CD4-positive, CD25-positive, alpha-beta regulatory T cell (primary cell): ENCODE measurements around the gene BCL7B. TPM values are rescaled to one million over a fixed set of nuclear protein-coding genes. Genes with fewer than 3 reads are reported as not detected.
A peak's percentile ranks its signal among the peaks of the same experiment; 100 is the strongest.
"Not testable (repeated sequence)": the region's sequence is repeated elsewhere in the genome, so short reads cannot be mapped to it uniquely, and the experiment has no call there.

ENCODE experiments used
- ATAC-seq, 2 donors: fragments of 150-1000 bp; cut with Tn5 transposase; one replicate each; pipeline ENCODE4 v1.10.0; 2021; ENCODE audit warnings: low read depth in 2 of 2, moderate number of reproducible peaks in 2 of 2, moderate library complexity in 1 of 2
- DNase-seq, 3 donors: peaks; one replicate each; pipeline versions ENCODE4 v3.0.0 to v3.0.0-alpha.2; 2012 to 2022; ENCODE audit warnings: mixed read lengths in 1 of 3
- H3K27ac ChIP-seq: one replicate; pipeline ENCODE4 v1.7.0; 2013; ENCODE audit warnings: mild to moderate bottlenecking, low read length; ENCODE audit not compliant: insufficient read depth, poor library complexity, severe bottlenecking
- H3K27me3 ChIP-seq: one replicate; pipeline ENCODE4 v1.7.0; 2013; ENCODE audit warnings: low read length; ENCODE audit not compliant: control insufficient read depth, insufficient read depth
- H3K36me3 ChIP-seq: one replicate; pipeline ENCODE4 v1.7.0; 2013; ENCODE audit warnings: mild to moderate bottlenecking, low read length, moderate library complexity; ENCODE audit not compliant: control insufficient read depth, insufficient read depth
- H3K4me1 ChIP-seq: 2 replicates; pipeline ENCODE4 v1.7.0; 2013; ENCODE audit warnings: mild to moderate bottlenecking, low read length; ENCODE audit not compliant: insufficient read depth, control insufficient read depth, poor library complexity, severe bottlenecking
- H3K4me3 ChIP-seq: one replicate; pipeline ENCODE4 v1.7.0; 2013; ENCODE audit warnings: low read depth, mild to moderate bottlenecking, low read length, moderate library complexity
- H3K9me3 ChIP-seq, 2 experiments: 1 replicate in 1 of 2; 2 replicates in 1 of 2; pipeline ENCODE4 v1.7.0; 2013; ENCODE audit warnings: low read length in 2 of 2, mild to moderate bottlenecking in 1 of 2, moderate library complexity in 1 of 2; ENCODE audit not compliant: control insufficient read depth in 2 of 2
- H3K27ac Mint-ChIP-seq, 3 donors: one replicate each; pipeline ENCODE4 v1.8.0; 2020 to 2022; ENCODE audit warnings: mild to moderate bottlenecking in 3 of 3, mixed read lengths in 3 of 3, moderate library complexity in 2 of 3
- H3K27me3 Mint-ChIP-seq: one replicate; pipeline ENCODE4 v1.8.0; 2022; ENCODE audit warnings: mild to moderate bottlenecking, mixed read lengths
- H3K36me3 Mint-ChIP-seq: one replicate; pipeline ENCODE4 v1.8.0; 2020; ENCODE audit warnings: mixed read lengths
- H3K4me1 Mint-ChIP-seq, 4 donors: one replicate each; pipeline ENCODE4 v1.8.0; 2020 to 2022; ENCODE audit warnings: mixed read lengths in 4 of 4, mild to moderate bottlenecking in 1 of 4
- H3K4me3 Mint-ChIP-seq, 4 donors: one replicate each; pipeline ENCODE4 v1.8.0; 2020 to 2022; ENCODE audit warnings: mild to moderate bottlenecking in 4 of 4, mixed read lengths in 4 of 4, moderate library complexity in 3 of 4
- H3K9me3 Mint-ChIP-seq, 7 donors: one replicate each; pipeline ENCODE4 v1.8.0; 2020 to 2022; ENCODE audit warnings: mixed read lengths in 7 of 7, mild to moderate bottlenecking in 3 of 7, moderate library complexity in 2 of 7
- polyA plus RNA-seq, 4 donors: library from polyadenylated mRNA; unstranded; fragments of 300-500 nt; fragmentation: Illumina TruSeq; gene quantifications; one replicate each; pipeline ENCODE4 v1.2.3, GENCODE V29; 2021
- total RNA-seq: library from RNA; stranded (reverse); gene quantifications from one replicate; pipeline ENCODE4 v1.2.3, GENCODE V29; 2022

The BCL7B gene
- total and polyA plus RNA-seq, 5 donors from 2014 or later, result 78.9 to 126 (median 92.7) TPM

DNA sequence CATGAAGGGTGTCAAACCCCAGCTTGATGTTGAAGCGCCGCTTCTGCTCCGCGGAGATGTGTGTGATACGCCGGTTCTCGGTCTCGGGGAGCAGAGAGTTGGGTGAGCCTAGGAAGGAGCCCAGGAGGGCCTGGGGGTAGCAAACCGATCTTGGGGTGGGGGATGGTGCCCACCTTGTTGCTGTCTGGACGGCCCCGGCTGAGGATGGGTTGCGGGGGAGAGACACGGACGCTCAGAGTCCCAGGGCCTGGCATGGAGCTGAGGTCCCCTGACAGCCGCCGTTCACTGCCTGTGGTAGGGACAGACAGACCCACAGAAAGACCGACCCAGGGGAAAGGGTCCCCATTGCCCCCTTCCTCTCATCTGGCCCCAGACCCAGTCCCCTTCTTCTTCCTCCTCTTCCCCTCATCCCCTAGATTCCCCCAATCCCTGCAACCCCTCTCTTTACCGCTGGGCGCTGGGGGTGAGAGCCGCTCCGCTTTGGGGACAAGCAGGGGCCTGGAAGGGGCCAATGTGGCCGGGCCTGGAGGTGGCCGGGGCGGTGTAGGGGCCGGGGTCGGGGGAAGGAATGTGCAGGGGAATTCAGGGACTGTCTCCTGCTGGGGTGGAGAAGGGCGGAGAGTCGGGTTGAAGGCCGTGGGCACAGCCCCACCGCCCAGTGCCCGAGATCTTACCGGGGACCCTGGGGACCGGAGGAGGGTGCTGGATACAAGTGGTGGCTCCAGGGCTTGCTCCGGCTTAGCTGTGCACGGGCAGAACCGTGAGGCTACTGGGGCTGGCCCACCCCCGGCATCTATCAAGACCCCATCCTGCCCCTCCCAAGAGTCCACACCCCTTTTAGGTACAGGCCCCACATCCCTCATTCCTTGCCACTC lies 38.9 kb upstream of the BCL7B start:
- Mint-ChIP-seq H3K9me3 (peaks cover 0 to 5% (median 0%) of the 10 kb centered on the region in 7 donors), H3K27me3 (peaks cover 16% of the 10 kb centered on the region), H3K36me3 (peaks cover 4% of the 10 kb centered on the region), H3K4me1 (no peaks in the 10 kb centered on the region), H3K4me3 (no peak overlapping the region), H3K27ac (no peak overlapping the region)
- no peak for ATAC-seq
- Histone ChIP-seq H3K27me3 (no peaks in the 10 kb centered on the region), H3K4me1 (no peaks in the 10 kb centered on the region), H3K27ac (no peak overlapping the region), H3K4me3 (no peak overlapping the region), H3K36me3 (no peaks in the 10 kb centered on the region), H3K9me3 (no peaks in the 10 kb centered on the region)
- DNase-seq, result no peak

GRCh38 chr7:73595358-73595757 lies 37.9 kb upstream of the BCL7B start:
- H3K4me1 ChIP-seq, result no peaks in the 10 kb centered on the region
- no peaks in the 10 kb centered on the region for H3K4me1 Mint-ChIP-seq
- ATAC-seq (no peak), DNase-seq (no peak)
- peaks cover 16% of the 10 kb centered on the region for H3K27me3 Mint-ChIP-seq
- no peak overlapping the region for H3K4me3 Mint-ChIP-seq
- peaks cover 0 to 5% (median 0%) of the 10 kb centered on the region in 7 donors for H3K9me3 Mint-ChIP-seq
- no peaks in the 10 kb centered on the region for H3K36me3 ChIP-seq
- no peaks in the 10 kb centered on the region for H3K9me3 ChIP-seq
- H3K27me3 ChIP-seq, result no peaks in the 10 kb centered on the region
- no peak overlapping the region for H3K27ac Mint-ChIP-seq
- H3K4me3 ChIP-seq, result no peak overlapping the region
- no peak overlapping the region for H3K27ac ChIP-seq
- H3K36me3 Mint-ChIP-seq, result peaks cover 4% of the 10 kb centered on the region

DNA sequence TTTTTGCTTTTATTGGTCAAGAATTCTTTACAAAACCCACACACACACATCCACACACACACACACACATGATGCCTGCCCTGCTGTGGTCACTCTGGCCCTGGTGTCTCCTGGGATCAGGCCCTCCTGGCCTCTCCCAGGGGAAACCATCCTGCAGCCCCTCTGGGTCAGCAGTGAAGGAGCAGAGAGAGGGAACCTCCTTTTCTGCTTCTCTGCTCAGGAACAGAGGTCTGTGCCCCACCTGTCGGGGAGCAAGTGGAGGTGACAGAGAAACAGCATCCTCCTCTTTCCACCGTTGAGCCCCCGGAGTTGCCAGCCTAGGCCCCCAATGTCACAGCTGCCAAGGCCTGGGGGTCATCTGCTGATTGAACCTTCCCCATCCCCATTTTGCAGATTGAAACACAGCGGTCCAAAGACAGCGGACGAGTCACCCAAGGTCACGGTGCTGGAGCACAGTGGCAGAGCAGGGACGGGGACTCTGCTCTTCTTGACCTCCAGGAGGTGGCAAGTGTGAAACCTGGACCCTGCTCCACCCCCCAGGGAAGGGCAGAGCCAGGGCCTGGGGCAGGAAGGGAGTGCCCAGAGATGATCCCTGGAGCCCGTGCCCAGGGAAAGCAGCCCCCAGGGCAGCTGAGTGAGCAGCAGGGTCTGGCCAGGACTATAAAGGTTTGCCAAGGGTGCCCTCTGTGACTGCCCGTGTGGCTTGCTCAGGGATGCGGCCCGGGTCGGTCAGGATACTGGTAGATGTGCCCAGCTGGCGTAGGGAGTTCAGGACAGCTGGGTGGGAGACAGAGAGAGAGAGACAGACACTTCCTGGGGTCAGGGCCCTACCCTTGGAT lies 35.9 kb upstream of the BCL7B start:
- Mint-ChIP-seq H3K9me3 (peaks cover 0 to 5% (median 0%) of the 10 kb centered on the region in 7 donors), H3K4me3 (no peak overlapping the region), H3K27ac (peak overlapping the region in 1 of 3 donors; percentile 31), H3K4me1 (no peaks in the 10 kb centered on the region), H3K27me3 (peaks cover 11% of the 10 kb centered on the region), H3K36me3 (peaks cover 4% of the 10 kb centered on the region)
- Histone ChIP-seq H3K4me1 (no peaks in the 10 kb centered on the region), H3K9me3 (no peaks in the 10 kb centered on the region), H3K27me3 (no peaks in the 10 kb centered on the region), H3K27ac (no peak overlapping the region), H3K4me3 (no peak overlapping the region), H3K36me3 (no peaks in the 10 kb centered on the region)
- no peak for ATAC-seq
- no peak for DNase-seq

DNA sequence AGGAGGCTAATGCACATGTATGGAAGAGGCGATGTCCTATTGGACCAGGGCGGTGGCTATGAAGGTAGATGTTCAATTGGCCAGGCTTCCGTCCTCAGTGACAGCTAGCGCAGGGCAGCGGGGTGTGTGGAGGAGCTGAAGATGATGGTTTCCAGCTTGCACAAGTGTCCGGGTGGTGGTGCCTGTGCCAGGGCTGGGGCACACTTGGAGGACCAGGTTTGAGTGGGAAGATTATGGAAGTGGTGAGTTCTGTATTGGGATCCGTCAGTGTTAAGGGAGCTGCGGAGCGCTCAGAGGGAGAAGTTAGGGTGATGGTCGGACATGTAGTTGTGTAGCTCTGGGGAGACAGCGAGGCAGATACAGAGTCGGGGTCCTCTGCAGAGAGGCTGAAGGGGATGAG lies 29.4 kb upstream of the BCL7B start:
- no peaks in the 10 kb centered on the region for H3K27me3 Mint-ChIP-seq
- Histone ChIP-seq H3K36me3 (no peaks in the 10 kb centered on the region), H3K27me3 (no peaks in the 10 kb centered on the region), H3K4me3 (no peak overlapping the region), H3K27ac (no peak overlapping the region), H3K4me1 (no peaks in the 10 kb centered on the region), H3K9me3 (no peaks in the 10 kb centered on the region)
- H3K27ac Mint-ChIP-seq, result no peak overlapping the region
- DNase-seq (no peak), ATAC-seq (no peak)
- H3K36me3 Mint-ChIP-seq, result no peaks in the 10 kb centered on the region
- H3K4me3 Mint-ChIP-seq, result no peak overlapping the region
- peaks cover 0 to 11% (median 3%) of the 10 kb centered on the region in 4 donors for H3K4me1 Mint-ChIP-seq
- no peaks in the 10 kb centered on the region for H3K9me3 Mint-ChIP-seq

DNA sequence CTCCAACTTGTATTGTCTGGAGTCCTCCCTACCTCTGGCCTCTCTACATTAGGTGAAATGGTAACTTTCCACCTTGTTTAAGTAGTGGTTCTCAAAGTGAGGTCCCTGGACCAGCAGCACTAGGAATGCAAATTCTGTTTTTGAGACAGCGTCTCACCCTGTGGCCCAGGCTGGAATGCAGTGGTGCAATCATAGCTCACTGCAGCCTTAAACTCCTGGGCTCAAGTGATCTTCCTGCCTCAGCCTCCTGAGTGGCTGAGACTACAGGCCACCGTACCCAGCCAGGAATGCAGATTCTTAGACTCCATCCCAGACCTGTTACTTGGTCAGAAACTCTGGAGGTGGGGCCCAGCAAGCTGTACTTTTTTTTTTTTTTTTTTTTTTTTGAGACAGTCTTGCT lies 27.7 kb upstream of the BCL7B start:
- H3K27ac ChIP-seq, result no peak overlapping the region
- DNase-seq, result no peak
- H3K36me3 Mint-ChIP-seq, result no peaks in the 10 kb centered on the region

GRCh38 chr7:73582664-73583202 lies 25.2 kb upstream of the BCL7B start:
- Mint-ChIP-seq H3K9me3 (no peaks in the 10 kb centered on the region), H3K27me3 (no peaks in the 10 kb centered on the region), H3K4me1 (peaks cover 0 to 19% (median 8%) of the 10 kb centered on the region in 4 donors), H3K4me3 (no peak overlapping the region), H3K36me3 (no peaks in the 10 kb centered on the region), H3K27ac (no peak overlapping the region)
- H3K36me3 ChIP-seq, result no peaks in the 10 kb centered on the region
- no peaks in the 10 kb centered on the region for H3K27me3 ChIP-seq
- no peak for DNase-seq
- no peaks in the 10 kb centered on the region for H3K9me3 ChIP-seq
- H3K27ac ChIP-seq, result no peak overlapping the region
- ATAC-seq, result no peak
- no peak overlapping the region for H3K4me3 ChIP-seq
- H3K4me1 ChIP-seq, result peaks cover 8% of the 10 kb centered on the region

More for the DNA sequence above, 27.7 kb upstream of the BCL7B start:
- Mint-ChIP-seq H3K4me3 (no peak overlapping the region), H3K4me1 (peaks cover 0 to 11% (median 3%) of the 10 kb centered on the region in 4 donors), H3K27ac (peak overlapping the region in 1 of 3 donors; percentile 19), H3K27me3 (no peaks in the 10 kb centered on the region), H3K9me3 (no peaks in the 10 kb centered on the region)
- H3K36me3 ChIP-seq, result no peaks in the 10 kb centered on the region
- H3K9me3 ChIP-seq, result no peaks in the 10 kb centered on the region
- no peak overlapping the region for H3K4me3 ChIP-seq
- H3K27me3 ChIP-seq, result no peaks in the 10 kb centered on the region
- no peak for ATAC-seq
- H3K4me1 ChIP-seq, result no peaks in the 10 kb centered on the region

- DNase-seq, H3K27me3 Mint-ChIP-seq, ATAC-seq, H3K9me3 ChIP-seq, H3K36me3 Mint-ChIP-seq, H3K27ac ChIP-seq, H3K9me3 Mint-ChIP-seq, H3K27ac Mint-ChIP-seq, H3K27me3 ChIP-seq, H3K4me3 ChIP-seq, H3K36me3 ChIP-seq: not testable (repeated sequence)
- H3K4me3 Mint-ChIP-seq, result peak overlapping the region in 1 of 4 donors; percentile 47
- H3K4me1 Mint-ChIP-seq, result peaks cover 0 to 25% (median 8%) of the 10 kb centered on the region in 4 donors
- H3K4me1 ChIP-seq, result peaks cover 21% of the 10 kb centered on the region
Observed at GRCh38 chr7:73581006-73581405, 23.5 kb upstream of the BCL7B start.
